ENCODE measurements around the gene JAM2. TPM values are rescaled to one million over a fixed set of nuclear protein-coding genes. Genes with fewer than 3 reads are reported as not detected.

Gene JAM2
- total RNA-seq, 1 donor from 2014 or later, result 2.0 TPM

GRCh38 chr21:25626757-25627156, 12.3 kb upstream of the JAM2 start:
- CTCF ChIA-PET, result no interaction called here
- Mint-ChIP-seq H3K4me3 (no peak overlapping the region), H3K9me3 (no peaks in the 10 kb centered on the region), H3K4me1 (no peaks in the 10 kb centered on the region), H3K27me3 (no peaks in the 10 kb centered on the region), H3K27ac (no peak overlapping the region), H3K36me3 (ENCODE audit: low read depth) (no peaks in the 10 kb centered on the region)
- intact Hi-C loops (cut with micrococcal nuclease), result no loop called here
- TF ChIP-seq CTCF (IDR thresholded peaks at IDR 0.05), result no peak
- POLR2A ChIA-PET, result no interaction called here
- no peak for ATAC-seq (ENCODE audit: low read depth)
- DNase-seq, result no peak

GRCh38 chr21:25632296-25632695, 6.8 kb upstream of the JAM2 start:
- no peak for TF ChIP-seq CTCF (IDR thresholded peaks at IDR 0.05)
- ATAC-seq (ENCODE audit: low read depth), result no peak
- Mint-ChIP-seq H3K9me3 (no peaks in the 10 kb centered on the region), H3K4me3 (no peak overlapping the region), H3K27ac (no peak overlapping the region), H3K36me3 (ENCODE audit: low read depth) (no peaks in the 10 kb centered on the region), H3K27me3 (peaks cover 4% of the 10 kb centered on the region), H3K4me1 (no peaks in the 10 kb centered on the region)
- ChIA-PET CTCF (no interaction called here), POLR2A (no interaction called here)
- no peak for DNase-seq
- intact Hi-C loops (cut with micrococcal nuclease), result no loop called here

GRCh38 chr21:25635310-25635709, 3.7 kb upstream of the JAM2 start:
- ChIA-PET CTCF (interaction anchor here (0.7 kb wide), 1 partner anchor 27 kb away, joined by 4 read pairs; no protein-coding TSS in a partner anchor), POLR2A (no interaction called here)
- no peak for DNase-seq
- ATAC-seq (ENCODE audit: low read depth), result no peak
- intact Hi-C loops (cut with micrococcal nuclease), result no loop called here
- TF ChIP-seq CTCF (IDR thresholded peaks at IDR 0.05), result no peak
- no peaks in the 10 kb centered on the region for H3K36me3 Mint-ChIP-seq (ENCODE audit: low read depth)
- H3K4me3 Mint-ChIP-seq, result no peak overlapping the region
- peaks cover 11% of the 10 kb centered on the region for H3K4me1 Mint-ChIP-seq
- peaks cover 4% of the 10 kb centered on the region for H3K27me3 Mint-ChIP-seq
- H3K9me3 Mint-ChIP-seq, result no peaks in the 10 kb centered on the region
- H3K27ac Mint-ChIP-seq, result no peak overlapping the region

GRCh38 chr21:25636727-25637126, 2.3 kb upstream of the JAM2 start:
- Mint-ChIP-seq H3K27me3 (peaks cover 4% of the 10 kb centered on the region), H3K27ac (no peak overlapping the region), H3K36me3 (ENCODE audit: low read depth) (no peaks in the 10 kb centered on the region), H3K9me3 (no peaks in the 10 kb centered on the region), H3K4me3 (no peak overlapping the region), H3K4me1 (peaks cover 17% of the 10 kb centered on the region)
- intact Hi-C loops (cut with micrococcal nuclease), result no loop called here
- ChIA-PET POLR2A (no interaction called here), CTCF (interaction anchor here (4.0 kb wide), 1 partner anchor 29 kb away, joined by 30 read pairs; the partner anchor contains the start of gene MRPL39)
- no peak for TF ChIP-seq CTCF (IDR thresholded peaks at IDR 0.05)
- ATAC-seq (ENCODE audit: low read depth) (no peak), DNase-seq (no peak)

GRCh38 chr21:25637851-25638659, 1.0 kb upstream of the JAM2 start:
- H3K27me3 Mint-ChIP-seq, result peaks cover 4% of the 10 kb centered on the region
- no peak for ATAC-seq (ENCODE audit: low read depth)

More at GRCh38 chr21:25637851-25638659, 1.0 kb upstream of the JAM2 start:
- intact Hi-C loops (cut with micrococcal nuclease), result no loop called here
- peak overlapping the region; percentile 8 for H3K27ac Mint-ChIP-seq
- ChIA-PET CTCF (interaction anchor here (0.6 to 4.0 kb wide), 4 partner anchors 14 to 70 kb away, joined by 3 to 30 read pairs (median 4); partner anchors contain the start of gene MRPL39), POLR2A (interaction anchor here (0.6 to 1.5 kb wide), 2 partner anchors 76 to 96 kb away, joined by 3 to 4 read pairs; partner anchors contain the start of genes ATP5PF and GABPA)
- no peaks in the 10 kb centered on the region for H3K9me3 Mint-ChIP-seq
- TF ChIP-seq CTCF (IDR thresholded peaks at IDR 0.05), result no peak
- DNase-seq, result no peak
- H3K4me1 Mint-ChIP-seq, result peaks cover 17% of the 10 kb centered on the region
- no peaks in the 10 kb centered on the region for H3K36me3 Mint-ChIP-seq (ENCODE audit: low read depth)
- H3K4me3 Mint-ChIP-seq, result peak overlapping the region; percentile 75
